H1 (cell line): Measurements from ENCODE around the gene MIOX. TPM values are rescaled to one million over a fixed set of nuclear protein-coding genes. Genes with fewer than 3 reads are reported as not detected.

Experiments used
- CBX5 ChIP-seq: fragments of 300-800, 300-1000 bp; sonication (generic); IDR thresholded peaks from 2 replicates; pipeline ENCODE4 v1.7.1; 2016; ENCODE audit warnings: antibody characterized with exemption, low read length, low read depth
- polyA plus RNA-seq, 7 experiments: library from polyadenylated mRNA; depleted of rRNA in 3 of 7; stranded (reverse) in 5 of 7; unstranded in 2 of 7; fragments of >200 nt in 5 of 7; fragments of 200-250 nt in 2 of 7; gene quantifications; 1 replicate in 5 of 7; 2 replicates in 1 of 7; 4 replicates in 1 of 7; pipeline versions ENCODE4 v1.2.1 to v1.2.3, GENCODE V29; 2011 to 2013; ENCODE audit warnings: missing spikeins in 2 of 7, mixed read lengths in 2 of 7
- total RNA-seq: library from RNA; stranded (reverse); fragmentation: NEBNext Ultra II Directional; extraction: Animal tissue kit (Norgen Biotek cat#: 25700); gene quantifications from 2 replicates; pipeline ENCODE4 v1.2.1, GENCODE V29; 2021
- TF ChIP-seq, protein P1 (sequence below): IDR thresholded peaks from 2 replicates; pipeline ENCODE4 v1.6.1; 2012; ENCODE audit warnings: inconsistent platforms

The MIOX gene
- total and polyA plus RNA-seq, 2 of the 8 experiments (the other 6 are each of a cell fraction or from before 2014, with no cell fraction given): 0.30 to 0.32 TPM

GRCh38 chr22:50536226-50536625 lies 49.6 kb downstream of the MIOX start (continued):
- TF ChIP-seq, protein P1, sequence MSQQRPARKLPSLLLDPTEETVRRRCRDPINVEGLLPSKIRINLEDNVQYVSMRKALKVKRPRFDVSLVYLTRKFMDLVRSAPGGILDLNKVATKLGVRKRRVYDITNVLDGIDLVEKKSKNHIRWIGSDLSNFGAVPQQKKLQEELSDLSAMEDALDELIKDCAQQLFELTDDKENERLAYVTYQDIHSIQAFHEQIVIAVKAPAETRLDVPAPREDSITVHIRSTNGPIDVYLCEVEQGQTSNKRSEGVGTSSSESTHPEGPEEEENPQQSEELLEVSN: no peak
- TF ChIP-seq CBX5: no peak
